Dedifferentiated amniotic fluid mesenchymal stem cell (primary cell): ENCODE results near the gene NRM.
A peak's percentile ranks its signal among the peaks of the same experiment; 100 is the strongest.
"Not testable (repeated sequence)": the region's sequence is repeated elsewhere in the genome, so short reads cannot be mapped to it uniquely, and the experiment has no call there.

ENCODE experiments used
- DNase-seq: peaks from one replicate; pipeline ENCODE4 v3.0.0-alpha.2; 2016; ENCODE audit errors: extremely low spot score

NRM gene

DNA sequence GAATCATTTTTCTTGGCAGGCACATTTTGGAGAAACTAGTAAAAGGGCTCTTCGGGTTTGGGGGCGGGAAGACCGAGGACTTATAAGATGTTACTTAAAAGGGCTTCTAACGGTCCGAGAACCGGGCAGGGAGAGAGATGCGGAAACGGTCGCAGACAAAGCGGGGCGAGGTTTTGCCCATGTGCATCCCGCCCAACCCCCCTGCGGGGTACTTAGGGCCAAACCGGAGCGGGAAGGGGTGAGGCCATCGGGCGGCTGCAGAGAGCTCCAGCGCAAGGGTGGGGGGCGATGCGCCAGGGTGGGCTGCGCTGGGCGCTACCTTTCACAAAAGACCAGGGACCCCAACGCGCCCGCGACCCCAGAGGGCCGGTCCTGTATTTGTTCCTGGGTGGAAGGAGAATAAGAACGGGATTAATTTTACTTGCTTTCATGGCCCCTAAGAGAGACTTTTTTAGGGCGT, 30.0 kb upstream of the NRM start:
- DNase-seq = no peak

- DNase-seq = peak; percentile 97
Measured at GRCh38 chr6:30719791-30720737, 29.3 kb upstream of the NRM start, which contains the start of gene TUBB. Gene TUBB (plus strand): TSS chr6:30720352. CDS start chr6:30720507, 155 bp downstream.

DNA sequence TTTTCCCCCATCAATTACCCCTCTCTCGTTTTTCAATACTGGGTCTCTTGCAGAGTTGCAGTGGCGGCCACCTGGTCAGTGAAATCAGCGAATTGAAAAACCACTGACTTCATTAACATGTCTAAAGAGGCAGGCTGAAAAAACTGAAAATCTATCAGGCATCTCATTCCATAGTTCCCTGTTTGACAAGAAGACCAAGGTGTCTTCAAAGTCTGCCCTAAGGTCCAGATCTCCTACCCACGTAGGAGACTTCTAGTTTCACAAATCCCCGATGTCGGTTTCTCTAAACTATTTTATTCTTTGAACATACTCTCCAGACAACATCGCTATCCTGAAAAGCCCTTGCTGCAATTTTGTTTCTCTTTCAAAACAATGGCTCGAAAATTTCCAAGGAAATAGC, 28.6 kb upstream of the NRM start:
- DNase-seq = no peak

GRCh38 chr6:30717845-30718720, 27.3 kb upstream of the NRM start:
- not testable (repeated sequence) for DNase-seq

- DNase-seq = peak; percentile 99
Measured at GRCh38 chr6:30717129-30717844, 26.5 kb upstream of the NRM start, which contains the start of gene MDC1. Gene MDC1 (minus strand): TSS chr6:30717281. CDS start chr6:30715175, 2,106 bp downstream.

- DNase-seq = no peak
Measured at GRCh38 chr6:30716879-30717128, 26.0 kb upstream of the NRM start.

GRCh38 chr6:30714263-30714662, 23.5 kb upstream of the NRM start:
- no peak for DNase-seq

DNA sequence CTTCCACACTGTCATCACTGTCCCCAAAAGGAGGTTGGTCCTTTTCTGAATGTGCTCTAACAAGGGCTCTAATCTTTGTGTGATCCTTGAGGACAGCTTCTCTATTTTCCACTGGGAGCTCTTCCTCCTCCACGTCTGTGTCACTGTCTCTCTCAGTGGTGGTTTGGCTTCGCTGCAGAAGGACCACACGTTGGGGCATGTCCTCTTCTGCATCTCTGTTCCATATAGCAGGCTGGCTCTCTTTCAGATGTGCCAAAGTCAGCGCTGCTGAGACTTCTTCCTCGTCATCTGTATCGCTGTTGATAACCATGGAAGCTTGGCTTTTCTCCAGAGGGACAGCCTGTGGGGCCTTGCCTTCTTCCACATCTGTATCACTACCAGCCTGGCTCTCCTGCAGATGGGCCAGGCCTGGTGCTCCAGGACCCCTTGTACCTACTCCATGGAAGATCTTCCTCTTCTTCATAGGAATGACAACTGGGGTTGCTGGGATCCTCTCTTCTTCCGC, 21.7 kb upstream of the NRM start:
- no peak for DNase-seq

DNA sequence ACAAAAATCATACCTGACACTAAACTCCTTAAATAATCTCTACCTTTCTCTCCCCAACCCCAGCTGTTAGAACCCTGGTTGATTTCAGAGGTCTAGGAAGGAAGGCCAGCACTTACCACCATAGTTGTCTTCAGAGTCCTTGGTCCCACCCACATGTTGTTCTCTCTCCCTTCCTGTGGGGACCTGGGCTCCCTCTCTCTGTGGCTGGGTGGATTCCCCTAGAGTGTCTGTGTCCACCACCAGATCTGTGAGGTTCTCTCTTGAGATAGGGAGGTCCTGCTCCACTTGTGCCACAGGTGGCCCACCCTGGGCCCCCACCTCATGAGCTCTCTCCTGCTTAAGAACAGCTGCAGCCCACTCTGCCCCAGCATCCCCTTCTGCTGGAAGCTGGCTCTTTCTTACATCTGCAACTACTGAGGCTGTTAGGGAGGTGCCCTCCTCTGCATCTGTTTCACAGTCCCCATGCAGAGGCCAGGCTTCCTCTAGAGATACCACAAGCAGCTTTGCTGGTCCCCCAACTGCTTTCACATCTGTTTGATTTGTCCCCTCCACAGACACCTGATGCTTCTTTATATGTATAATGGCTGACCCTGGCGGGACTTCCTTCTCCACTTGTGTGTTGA, 21.1 kb upstream of the NRM start:
- DNase-seq = no peak

DNA sequence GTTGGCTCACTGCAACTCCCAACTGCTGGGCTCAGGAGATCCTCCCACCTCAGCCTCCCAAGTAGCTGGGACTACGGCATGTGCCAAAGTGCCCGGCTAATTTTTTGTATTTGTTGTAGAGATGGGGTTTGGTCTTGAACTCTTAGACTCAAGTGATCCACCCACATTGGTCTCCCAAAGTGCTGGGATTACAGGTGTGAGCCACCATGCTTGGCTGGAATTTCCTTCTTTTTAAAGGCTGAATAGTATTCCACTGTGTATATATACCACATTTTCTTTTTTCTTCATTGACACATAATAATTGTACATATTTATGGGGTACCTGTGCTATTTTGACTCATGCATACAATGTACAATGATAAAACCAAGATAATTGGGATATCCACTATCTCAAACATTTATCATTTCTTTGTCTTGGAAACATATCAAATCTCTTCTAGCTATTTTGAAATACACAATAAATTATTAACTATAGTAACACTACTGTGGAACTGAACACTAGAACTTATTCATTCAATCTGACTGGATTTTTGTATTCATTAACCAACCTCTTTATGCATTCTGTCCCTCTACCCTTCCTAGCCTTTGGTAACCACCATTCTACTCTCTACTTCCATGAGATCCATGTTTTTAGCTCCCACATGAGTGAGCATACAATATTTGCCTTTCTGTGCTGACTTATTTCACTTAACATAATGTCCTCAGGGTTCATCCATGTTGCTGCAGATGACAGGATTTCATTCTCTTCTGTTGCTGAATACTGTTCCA, 18.5 kb upstream of the NRM start:
- DNase-seq = no peak

GRCh38 chr6:30707281-30707850, 16.6 kb upstream of the NRM start:
- no peak for DNase-seq

DNA sequence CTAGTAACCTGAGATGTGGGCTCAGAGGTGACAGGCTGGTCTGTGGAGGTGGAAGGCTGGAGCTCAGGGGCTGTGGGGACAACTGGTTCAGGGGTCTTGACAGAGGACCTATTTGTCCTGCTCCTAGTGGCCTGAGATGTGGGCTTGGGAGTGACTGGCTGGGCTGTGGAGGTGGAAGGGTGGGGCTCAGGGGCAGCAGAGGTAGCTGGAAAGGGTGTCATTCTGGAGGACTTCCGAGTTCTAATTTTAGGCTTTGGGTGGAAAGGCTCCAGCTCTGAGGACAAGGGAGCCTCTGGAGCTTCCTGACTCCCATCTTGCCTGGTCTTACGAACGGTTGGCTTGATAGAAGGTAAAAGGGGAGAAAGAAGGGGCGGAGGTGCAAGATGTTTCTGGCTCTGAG, 14.8 kb upstream of the NRM start:
- DNase-seq = no peak

- no peak for DNase-seq
Measured at GRCh38 chr6:30703821-30704220, 13.0 kb upstream of the NRM start.

DNA sequence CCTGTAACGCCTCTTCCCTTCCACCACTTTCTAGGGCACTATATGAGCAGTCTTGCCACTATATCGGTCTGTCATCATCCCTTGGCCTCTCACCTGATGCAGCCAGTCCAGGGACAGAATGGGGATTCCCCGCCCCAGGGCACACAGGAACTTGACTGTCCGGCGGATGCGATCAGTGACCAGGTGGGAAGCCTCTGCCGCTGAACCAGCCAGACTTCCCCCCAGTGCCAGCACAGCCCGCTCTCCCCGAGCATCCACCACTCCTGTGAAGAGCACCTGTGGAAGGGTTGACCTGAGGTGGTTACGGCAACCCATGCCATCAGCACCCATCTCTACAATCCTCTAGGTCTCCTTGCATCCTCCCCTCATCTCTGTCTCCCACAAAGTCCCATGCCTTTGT, 12.2 kb upstream of the NRM start:
- DNase-seq = no peak

- DNase-seq = no peak
Measured at GRCh38 chr6:30700340-30700739, 9.6 kb upstream of the NRM start.

DNA sequence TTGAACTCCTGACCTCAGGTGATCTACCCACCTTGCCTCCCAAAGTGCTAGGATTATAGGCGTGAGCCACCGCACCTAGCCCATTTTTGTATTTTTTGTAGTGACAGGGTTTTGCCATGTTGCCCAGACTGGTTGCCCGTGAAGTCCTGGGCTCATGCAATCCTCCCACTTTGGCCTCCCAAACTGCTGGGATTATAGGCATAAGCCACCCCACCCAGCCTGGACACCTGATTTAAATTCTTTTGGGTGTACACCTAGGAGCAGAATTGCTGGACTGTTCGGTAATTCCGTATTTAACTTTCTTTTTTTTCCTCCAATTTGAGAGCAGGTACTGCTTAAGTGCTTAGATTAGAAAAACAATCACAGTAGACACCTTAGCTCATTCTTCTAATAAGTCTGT, 5.6 kb upstream of the NRM start:
- DNase-seq = no peak

- DNase-seq = no peak
Measured at GRCh38 chr6:30691208-30691847, 544 bp upstream of the NRM start.

GRCh38 chr6:30689985-30690384, 799 bp downstream of the NRM start:
- no peak for DNase-seq

GRCh38 chr6:30689022-30689865, 1.5 kb downstream of the NRM start:
- DNase-seq = no peak
